ENCODE results near the gene LILRB4.
"Not testable (repeated sequence)": the region's sequence is repeated elsewhere in the genome, so short reads cannot be mapped to it uniquely, and the experiment has no call there.

The LILRB4 gene

DNA sequence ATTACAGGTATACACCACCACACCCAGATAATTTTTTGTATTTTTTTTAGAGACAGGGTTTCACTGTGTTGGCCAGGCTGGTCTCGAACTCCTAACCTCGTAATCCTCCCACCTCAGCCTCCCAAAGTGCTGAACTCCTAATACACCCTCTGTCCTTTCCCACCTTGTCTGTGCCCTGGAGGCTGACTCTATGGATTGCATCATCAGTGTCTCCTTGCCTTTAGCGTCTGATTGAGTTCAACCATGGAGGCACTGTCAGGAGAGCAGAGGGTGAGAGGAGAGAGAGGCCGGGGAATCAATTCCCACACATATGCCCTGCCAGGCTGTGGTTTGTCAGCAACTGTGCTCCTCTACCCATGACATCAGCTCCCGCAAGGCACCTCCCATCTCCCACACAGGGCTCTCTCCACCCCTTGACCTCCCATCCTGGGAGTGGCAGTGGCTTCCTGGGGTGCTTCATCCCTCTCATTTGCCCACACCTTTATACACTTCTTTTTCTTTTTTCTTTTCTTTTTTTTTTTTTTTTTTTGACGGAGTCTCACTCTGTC, 12.6 kb upstream of the LILRB4 start:
- DNase-seq = no peak

DNA sequence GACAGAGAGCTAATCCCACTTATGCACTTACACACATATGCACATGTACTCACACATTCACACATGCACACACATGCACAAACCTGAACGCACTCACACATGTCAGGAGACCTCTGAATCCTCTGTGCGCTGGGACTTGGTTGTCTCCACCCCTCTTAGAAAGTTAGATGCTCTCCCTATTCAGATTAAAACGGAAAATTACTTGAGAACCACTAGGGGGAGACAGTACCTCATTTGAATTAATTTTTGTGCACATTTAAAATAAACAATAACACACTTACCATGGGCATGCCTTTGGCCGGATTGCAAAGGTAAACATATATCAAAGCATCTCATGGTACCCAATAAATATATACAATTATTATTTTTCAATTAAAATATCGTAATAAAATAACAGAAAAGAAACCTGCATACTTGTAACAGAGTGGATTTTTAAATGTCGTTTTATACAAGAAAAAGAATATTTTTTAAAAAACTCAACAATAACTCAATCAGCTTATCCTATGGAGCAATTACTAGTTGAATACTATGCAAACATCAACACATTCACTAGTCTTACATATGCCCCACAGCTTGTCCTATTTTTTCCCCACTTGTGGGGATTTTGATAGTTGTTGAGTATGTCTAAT, 9.5 kb upstream of the LILRB4 start:
- DNase-seq = peak; percentile 53 to 63

DNA sequence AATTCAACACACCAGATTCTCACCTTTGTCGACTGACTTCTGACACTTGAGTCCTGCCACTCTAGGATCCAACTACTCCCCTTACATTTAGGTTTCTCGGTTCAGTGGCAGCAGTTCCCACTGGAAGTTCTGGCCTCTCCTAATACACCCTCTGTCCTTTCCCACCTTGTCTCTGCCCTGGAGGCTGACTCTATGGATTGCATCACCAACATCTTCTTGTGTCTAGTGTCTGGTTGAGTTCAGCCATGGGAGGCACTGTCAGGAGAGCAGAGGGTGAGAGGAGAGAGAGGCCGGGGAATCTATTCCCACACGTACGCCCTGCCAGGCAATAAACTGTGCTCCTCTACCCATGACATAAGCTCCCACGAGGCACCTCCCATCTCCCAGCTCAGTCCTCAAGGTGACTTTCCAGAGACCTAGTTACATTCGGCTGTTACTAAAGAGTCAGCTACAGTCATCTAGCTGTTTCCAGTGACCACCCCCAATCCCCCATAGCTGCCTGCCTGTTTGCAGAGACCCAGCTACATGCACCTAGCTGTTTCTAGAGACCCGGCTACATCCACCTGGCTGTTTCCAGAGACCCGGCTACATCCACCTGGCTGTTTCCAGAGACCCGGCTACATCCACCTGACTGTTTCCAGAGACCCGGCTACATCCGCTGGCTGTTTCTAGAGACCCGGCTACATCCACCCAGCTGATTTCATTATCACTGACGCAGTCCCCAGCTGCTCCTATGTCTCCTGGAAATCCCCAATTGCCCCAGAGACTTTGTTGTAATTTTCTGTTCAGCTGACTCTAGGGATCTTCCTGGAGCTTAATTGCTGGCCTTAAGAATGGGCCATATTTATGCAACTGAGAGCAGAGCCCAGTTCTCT, 8.1 kb upstream of the LILRB4 start:
- DNase-seq = no peak

DNA sequence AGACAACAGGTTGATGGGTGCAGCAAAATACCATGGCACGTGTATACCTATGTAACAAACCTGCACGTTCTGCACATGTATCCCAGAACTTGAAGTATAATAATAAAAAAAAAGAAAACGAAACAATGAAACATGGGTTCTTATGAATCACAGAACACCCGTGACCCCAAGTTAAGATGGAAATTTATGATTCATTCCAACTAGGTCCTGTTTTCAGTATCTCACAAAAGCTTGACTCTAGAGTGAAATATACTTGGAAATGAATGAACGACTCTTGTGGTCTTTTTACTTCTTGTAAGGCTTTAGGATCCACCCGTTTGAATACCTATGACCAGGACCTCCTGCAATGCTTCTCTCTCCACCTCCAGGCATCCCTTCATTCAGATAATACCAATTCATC, 3.5 kb upstream of the LILRB4 start:
- no peak for DNase-seq

DNA sequence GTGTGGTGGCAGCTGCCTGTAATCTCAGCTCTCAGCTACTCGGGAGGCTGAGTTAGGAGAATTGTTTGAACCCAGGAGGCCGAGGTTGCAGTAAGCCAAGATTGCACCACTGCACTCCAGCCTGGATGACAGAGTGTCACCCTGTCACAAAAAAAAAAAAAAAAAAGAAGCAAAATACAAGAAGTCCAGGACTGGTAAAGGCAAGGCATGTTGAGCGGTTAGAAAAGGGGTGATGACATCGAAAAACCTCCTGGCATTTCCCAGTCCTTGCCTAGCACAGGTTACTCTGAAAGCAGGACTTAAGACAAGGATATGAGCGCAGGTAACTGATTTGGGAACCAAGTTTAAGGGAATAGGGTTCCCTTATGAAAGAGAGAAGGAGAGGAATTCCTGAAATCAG, 2.5 kb upstream of the LILRB4 start:
- no peak for DNase-seq

DNA sequence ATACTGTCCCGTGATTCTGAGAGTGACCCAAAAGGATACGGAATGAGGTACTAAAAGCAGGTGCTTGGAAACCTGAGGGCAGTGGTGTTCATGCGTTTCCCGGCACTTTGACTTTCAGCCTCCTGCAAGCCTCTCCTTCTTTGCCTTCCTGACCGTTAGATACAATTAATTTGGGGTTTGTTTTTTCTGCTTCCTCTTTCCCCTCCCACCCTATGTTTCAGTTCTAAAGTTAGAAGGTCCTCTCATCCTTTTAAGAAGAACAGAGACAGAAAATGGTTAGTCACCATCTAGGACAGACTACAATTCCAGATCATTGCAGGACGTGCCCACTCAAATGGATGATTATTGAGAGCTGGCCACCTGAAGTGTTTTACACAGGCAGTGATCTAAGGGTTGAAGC, 1.8 kb upstream of the LILRB4 start:
- DNase-seq = no peak

DNA sequence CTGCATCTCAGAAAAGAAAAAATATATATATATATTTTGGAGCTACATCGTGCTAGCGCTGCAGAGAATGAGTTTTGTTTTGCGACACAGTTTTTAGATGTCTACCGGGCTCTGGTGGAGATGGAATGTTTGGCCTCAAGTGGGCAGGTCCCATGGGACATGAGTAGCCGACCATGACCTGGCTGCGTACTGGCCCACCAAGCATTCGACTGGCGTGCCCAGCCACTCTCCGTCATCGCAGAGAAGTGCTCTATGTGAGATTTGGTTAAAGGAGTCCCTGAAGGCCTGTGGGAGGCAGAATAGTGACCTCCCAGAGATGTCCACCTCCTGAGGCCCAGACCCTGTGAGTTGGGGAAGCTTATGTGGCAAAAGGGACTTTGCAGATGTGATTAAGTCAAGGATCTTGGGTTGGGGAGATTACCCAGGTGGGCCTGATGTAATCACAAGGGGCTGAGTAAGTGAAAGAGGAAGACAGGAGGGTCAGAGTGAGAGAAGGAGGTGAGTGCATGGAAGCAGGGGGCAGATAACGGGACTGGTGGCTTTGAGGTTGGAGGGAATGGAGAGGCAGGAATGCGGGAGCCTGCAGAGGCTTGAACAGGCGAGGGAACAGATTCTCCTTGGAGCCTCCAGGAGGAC, 821 bp upstream of the LILRB4 start:
- no peak for DNase-seq

DNA sequence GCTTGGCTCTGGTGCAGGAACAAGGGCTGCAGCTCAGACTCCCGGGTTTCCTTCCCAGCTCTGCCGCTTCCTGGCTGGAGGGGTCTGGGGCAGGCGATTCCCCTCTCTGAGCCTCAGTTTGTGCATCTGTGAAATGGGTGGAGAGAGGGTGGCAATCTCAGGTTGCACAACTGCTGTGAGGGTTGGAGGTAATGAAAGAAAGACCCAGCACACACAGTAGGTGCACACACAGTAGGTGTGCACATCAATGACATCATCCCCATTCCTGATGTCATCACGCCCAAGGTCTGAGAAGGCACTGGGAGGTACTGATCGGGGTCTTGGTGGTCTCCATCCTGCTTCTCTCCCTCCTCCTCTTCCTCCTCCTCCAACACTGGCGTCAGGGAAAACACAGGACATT, 2.7 kb downstream of the LILRB4 start:
- no peak for DNase-seq

DNA sequence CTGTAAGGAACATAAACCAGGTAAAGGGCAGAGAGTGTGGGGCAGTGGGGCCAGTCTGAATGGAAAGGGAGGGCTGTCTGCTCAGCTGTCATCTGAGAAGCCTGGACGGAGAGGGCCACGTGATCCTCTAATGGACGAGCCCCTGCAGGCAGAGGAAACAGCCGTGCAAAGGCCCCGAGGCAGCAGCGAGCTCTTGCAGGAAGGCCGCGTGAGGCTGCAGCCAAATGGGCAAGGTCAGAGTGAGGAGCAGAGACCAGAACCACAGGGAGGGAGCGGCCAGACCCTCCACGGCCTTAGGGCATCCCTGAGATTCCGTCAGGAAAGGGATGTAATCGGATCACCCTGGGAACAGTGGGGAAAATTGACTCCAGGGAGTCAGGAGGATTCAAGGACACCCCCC, 4.4 kb downstream of the LILRB4 start:
- no peak for DNase-seq

DNA sequence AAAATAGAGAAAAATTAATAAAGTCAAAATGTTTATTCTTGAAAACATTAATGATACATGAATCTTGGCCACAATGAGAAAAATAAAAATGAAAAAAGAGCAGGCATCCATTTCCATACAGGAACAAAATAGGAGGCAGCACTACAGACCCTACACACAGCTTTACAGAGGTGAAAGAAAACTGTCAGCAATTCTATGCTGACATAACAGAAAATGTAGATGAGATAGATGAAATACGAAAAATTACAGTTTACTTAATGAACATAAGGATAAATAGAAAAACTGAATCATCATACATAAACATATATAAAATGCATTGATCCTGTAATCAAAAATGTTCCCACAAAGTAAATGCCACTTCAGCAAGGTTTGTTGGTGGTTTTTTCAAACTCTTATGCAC, 5.6 kb downstream of the LILRB4 start:
- no peak for DNase-seq

DNA sequence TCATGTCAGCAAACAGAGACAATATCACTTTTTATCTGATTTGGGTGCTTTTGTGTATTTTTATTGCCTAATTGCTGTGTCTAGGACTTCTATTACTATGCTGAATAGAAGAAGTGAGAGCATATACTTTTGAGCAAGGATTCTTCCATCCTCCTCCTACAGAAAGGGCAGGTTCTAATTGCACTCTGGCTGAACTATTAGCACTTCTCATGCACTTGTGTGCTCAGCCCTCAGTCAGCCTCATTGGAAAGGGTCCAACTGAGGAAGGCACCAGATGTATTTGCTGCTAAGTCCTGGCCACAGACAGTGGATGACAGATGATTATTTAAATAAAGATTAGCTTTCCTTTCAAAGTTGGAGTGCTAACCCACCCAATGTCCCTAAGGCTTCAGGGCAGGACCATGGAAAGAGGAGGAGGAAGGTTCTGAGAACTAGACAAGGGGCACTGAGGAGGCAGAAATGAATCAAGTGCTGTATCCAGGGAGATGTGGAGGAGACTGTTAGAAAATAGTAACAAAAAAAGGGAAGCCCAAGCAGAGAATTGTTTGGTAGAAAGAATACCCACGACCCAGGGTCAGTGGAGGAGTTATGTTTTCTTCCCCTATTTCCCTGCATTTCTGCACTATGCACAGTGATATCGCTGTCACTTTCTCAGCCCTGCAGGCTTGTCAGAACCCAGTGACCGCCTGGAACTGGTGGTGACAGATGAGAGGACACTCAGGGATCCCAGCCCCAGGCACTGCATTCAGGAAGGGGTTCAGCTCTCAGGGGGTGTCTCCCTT, 8.0 kb downstream of the LILRB4 start:
- no peak for DNase-seq

DNA sequence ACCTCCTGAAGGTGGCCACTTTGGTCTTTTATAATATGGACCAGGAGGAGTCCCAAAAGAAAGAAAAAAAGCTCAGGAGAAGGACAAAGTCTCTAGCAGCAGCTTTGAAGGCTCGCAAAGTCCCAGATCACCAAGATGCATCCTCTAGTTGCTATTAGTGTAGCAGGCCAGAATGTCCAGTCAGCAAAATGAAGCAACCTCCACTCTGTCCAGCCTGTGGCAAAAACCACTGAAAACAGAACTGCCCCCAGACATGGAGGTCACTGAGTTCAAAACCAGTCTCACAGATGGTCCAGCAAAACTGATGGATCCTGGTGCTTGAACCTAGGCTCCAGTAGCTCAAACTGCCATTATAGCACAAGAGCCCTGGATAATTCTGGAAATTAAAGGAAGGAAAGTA, 10.4 kb downstream of the LILRB4 start:
- DNase-seq = no peak

DNA sequence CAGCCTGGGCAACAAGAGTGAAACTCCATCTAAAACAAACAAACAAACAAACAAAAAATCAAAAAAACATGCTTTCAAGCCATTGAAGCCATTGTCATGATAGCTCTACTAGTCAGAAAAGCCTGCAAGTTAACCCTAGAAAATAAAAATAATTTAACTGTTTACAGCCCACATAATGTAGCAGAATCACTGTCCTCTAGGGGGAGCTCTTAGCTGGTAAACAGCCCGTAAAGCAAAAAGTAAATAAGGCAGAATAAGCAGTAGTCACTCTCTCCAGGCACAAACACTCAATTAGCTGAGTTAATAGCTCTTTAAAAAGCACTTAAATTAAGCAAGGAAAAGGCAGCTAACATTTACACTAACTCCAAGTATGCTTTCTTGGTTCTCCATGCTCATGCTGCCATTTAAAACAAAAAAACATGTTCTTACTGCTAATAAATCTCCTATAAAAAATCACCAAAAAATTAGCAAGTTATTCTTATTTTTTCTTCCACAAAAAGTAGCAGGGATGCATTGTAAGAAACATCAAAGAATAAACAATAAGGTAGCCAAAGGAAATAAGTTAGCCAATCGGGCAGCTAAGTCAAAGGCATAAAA, 11.3 kb downstream of the LILRB4 start:
- DNase-seq = peak; percentile 58 to 61

DNA sequence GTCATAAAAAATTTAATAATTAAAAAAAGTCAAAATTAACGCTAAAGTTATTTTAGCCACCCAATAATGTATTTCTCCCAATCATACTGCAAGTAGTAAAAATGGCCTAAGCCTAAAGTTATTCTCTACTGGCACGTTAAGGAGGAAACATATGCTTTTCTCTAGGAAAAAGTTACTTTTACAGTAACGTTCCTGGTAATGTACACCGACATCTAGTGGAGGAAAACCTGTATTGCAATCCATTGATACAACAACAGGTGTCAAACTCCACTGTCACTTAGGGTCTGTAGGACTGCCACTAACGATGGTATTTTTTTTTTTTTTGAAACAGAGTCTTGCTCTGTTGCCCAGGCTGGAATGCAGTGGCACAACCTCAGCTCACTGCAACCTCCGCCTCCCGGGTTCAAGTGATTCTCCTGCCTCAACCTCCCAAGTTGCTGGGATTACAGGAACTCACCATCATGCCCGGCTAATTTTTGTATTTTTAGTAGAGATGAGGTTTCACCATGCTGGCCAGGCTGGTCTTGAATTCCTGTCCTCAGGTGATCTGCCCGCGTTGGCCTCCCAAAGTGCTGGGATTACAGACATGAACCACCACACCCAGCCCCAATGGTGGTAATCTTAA, 13.5 kb downstream of the LILRB4 start:
- peak; percentile 42 to 45 for DNase-seq

DNA sequence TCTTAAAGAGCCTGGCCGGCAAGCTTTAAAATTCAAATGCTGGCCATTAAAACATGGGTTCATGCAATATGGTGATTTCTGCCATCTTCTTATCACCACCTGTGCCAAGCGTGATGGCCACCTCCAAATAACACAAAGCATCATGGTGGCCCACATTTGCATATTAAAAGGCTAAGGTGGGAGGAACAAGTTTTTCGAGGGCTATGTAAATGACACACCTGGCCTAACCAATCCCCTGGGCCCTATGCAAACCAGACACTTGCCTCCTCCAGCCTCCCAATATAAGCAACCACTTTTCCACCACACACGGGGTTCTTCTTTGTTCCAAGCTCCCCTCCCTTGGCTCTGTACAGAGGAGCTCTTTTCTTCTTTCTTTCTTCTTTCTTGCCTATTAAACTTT, 14.4 kb downstream of the LILRB4 start:
- no peak for DNase-seq

DNA sequence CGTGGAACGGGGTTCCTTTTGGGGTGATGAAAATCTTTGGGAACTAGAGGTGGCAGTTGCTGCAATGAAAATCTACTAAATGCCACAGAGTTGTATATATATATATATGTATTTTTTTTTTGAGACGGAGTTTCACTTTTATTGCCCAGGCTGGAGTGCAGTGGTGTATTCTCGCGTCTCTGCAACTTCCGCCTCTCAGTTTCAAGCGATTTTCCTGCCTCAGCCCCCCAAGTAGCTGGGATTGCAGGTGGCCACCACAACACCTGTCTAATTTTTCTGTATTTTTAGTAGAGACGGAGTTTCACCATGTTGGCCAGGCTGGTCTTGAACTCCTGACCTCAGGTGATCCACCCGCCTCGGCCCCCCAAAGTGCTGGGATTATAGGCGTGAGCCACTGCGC, 18.8 kb downstream of the LILRB4 start:
- DNase-seq = not testable (repeated sequence)

DNA sequence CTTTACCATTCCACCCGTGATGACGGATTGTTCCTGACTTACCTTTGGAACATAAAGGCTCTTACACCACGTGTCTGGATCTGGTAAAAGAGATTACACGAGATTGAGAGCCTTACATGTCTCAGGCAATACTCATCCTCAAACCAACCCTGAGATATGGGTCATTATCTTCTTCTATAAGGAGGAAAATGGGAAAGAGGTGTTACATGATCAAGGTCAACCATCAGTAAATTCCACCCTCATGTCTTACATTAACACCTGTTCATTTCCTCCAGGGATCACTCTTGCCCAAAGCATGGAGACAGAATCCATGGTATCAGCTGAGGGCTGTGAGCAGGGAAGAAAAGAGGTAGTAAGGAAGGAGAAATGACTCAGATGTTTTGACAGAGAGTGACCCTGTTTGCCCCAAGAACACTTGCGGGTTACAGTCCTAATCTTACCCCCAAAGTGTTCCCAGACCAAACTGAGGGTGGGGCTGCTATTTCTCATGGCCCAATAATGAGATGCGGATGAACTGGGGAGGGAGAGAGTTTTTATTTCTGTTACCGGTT, 19.6 kb downstream of the LILRB4 start:
- DNase-seq = peak; percentile 7 to 31

DNA sequence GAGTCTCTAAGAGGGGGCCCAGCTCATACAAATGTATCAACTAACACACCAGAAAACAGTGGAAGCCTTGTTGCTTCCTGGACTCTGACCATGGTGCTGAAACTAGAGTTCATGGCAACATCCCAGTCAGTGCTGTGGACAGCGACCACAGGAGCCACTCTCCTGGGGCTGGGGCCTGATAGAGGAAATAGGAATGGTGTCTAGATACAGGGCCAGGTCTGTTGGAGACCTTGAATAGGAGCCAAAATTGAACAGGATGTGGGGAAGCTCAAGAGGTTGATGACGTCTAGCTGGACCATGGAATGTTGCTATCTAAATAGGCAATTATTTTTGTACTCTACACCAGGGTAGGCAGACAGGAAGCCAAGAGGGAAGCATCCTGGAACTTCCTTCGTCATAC, 21.7 kb downstream of the LILRB4 start:
- DNase-seq = peak; percentile 56 to 65

DNA sequence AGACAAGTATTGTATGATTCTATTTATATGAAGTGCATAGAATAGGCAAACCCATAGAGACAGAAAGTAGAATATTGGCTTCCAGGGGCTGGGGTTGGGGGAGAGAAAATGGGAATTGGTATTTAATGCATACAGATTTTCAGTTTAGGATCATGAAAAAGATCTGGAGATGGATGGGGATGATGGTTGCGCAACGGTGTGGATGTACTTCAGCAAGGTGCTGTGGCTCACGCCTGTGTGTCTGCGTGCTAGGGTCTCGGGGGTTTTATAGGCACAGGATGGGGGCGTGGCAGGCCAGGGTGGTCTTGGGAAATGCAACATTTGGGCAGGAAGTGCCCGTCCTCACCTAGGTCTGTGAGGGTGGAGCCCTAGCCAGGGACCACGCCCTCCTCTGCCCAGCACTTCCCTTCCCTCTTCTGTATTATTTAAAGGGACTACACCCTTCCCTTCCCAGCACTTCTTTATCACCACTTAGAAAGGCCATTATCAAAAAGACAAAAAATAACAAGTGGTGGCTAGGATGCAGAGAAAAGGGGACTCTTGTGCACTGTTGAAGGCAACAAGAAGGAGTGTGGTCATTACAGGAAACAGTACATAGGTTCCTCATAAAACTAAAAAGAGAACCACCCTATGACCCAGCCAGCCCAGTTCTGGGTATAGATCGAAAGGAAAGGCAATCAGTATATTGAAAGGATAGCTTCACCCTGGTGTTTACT, 29.0 kb downstream of the LILRB4 start:
- no peak for DNase-seq

DNA sequence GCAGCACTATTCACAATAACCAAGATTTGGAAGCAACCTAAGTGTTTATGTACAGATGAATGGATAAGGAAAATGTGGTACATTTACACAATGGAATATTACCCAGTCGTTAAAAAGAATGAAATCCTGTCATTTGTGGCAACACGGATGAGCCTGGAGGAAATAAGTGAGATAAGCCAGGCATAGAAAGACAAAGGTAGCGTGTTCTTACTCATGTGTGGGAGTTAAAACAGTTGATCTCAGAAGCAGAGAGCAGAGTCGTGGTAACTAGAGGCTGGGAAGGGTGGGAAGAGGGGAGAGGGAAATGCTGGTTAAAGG, 29.5 kb downstream of the LILRB4 start:
- no peak for DNase-seq

DNA sequence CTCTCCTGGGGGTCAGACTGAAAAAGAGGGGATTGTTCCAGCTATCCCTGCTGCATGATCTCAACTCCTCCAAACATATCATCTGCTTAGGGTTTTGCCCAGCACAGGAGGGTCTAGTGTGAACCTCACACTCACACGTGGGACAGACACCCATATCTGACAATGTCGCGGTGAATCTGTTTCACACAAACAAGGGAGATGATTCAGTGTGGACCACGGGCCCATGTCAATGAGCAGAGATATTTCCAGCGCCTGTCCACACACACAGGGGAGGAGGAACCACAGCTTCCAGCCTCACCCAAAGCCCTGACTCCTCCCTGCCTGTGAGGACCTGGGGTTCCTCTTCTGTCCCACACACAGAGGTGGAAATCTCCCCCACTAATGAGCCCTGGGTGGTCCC, 31.9 kb downstream of the LILRB4 start:
- DNase-seq = no peak
